HEK293T (cell line): ENCODE data around the gene ELF1.
"Not testable (repeated sequence)": the region's sequence is repeated elsewhere in the genome, so short reads cannot be mapped to it uniquely, and the experiment has no call there.

ENCODE experiments used
- BHLHE40 ChIP-seq: fragments of 450-650 bp; IDR thresholded peaks from 2 replicates; pipeline ENCODE4 v1.6.1; 2016; ENCODE audit warnings: mild to moderate bottlenecking, moderate library complexity, borderline replicate concordance
- CTBP1 ChIP-seq: fragments of 450-650 bp; IDR thresholded peaks from 2 replicates; pipeline ENCODE4 v1.6.1; 2016; ENCODE audit warnings: borderline replicate concordance
- FOXK2 ChIP-seq: fragments of 450-650 bp; IDR thresholded peaks from 2 replicates; pipeline ENCODE4 v1.6.1; 2016; ENCODE audit warnings: mild to moderate bottlenecking

DNA sequence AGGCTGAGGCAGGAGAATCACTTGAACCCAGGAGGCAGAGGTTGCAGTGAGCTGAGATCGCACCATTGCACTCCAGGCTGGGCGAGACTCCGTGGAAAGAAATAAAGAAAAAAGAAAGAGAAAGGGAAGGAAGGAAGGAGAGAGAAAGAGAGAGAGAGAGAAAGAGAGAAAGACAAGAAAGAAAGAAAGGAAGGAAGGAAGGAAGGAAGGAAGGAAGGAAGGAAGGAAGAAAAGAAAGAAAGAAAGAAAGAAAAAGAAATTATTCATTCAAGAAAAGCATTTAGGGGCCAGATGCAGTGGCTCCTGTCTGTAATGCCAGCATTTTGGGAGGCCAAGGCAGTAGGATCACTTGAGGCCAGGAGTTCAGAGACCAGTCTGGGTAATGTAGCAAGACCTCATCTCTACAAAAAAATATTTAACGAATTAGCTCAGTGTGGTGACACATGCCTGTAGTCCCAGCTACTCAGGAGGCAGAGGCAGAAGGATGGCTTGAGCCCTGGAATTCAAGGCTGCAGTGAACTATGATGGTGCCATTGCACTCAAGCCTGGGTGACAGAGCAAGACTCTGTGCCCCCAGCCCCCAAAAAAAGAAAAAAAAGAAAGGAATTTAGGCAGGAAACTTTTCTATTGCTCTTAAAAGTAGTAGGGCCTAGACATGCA, 109.4 kb downstream of the ELF1 start:
- TF ChIP-seq FOXK2, CTBP1, BHLHE40: not testable (repeated sequence)
